Smooth muscle cell (in vitro differentiated cells): ENCODE results near the gene FMN2. TPM values are rescaled to one million over a fixed set of nuclear protein-coding genes. Genes with fewer than 3 reads are reported as not detected.

Experiments used
- DNase-seq: peaks from one replicate; lab custom pipeline; 2025; ENCODE audit not compliant: unreplicated experiment; lab: John Stamatoyannopoulos, UW
- H2AFZ ChIP-seq: fragments of 200-600 bp; sonication (generic); 2 replicates; pipeline ENCODE4 v1.6.0; 2016; ENCODE audit warnings: antibody characterized with exemption, low read depth, mild to moderate bottlenecking
- H3F3A ChIP-seq: fragments of 200-600 bp; sonication (generic); 2 replicates; pipeline ENCODE4 v1.6.0; 2017; ENCODE audit warnings: antibody characterized with exemption, low read depth
- H3K27ac ChIP-seq: fragments of 200-600 bp; sonication (generic); 2 replicates; pipeline ENCODE4 v1.5.1; 2016; ENCODE audit warnings: low read depth, mild to moderate bottlenecking
- H3K27me3 ChIP-seq: fragments of 200-600 bp; sonication (generic); 2 replicates; pipeline ENCODE4 v1.6.1; 2016; ENCODE audit warnings: low read depth, mild to moderate bottlenecking
- H3K36me3 ChIP-seq: fragments of 200-600 bp; sonication (generic); 2 replicates; pipeline ENCODE4 v1.5.1; 2016; ENCODE audit warnings: low read depth
- H3K4me1 ChIP-seq: fragments of 200-600 bp; sonication (generic); 2 replicates; pipeline ENCODE4 v1.5.1; 2016; ENCODE audit warnings: low read depth
- H3K4me2 ChIP-seq: fragments of 200-600 bp; sonication (generic); 2 replicates; pipeline ENCODE4 v1.6.0; 2016; ENCODE audit warnings: mild to moderate bottlenecking
- H3K4me3 ChIP-seq: fragments of 200-600 bp; sonication (generic); 2 replicates; pipeline ENCODE4 v1.5.1; 2016; ENCODE audit warnings: mild to moderate bottlenecking
- H3K79me2 ChIP-seq: fragments of 200-600 bp; sonication (generic); 2 replicates; pipeline ENCODE4 v1.6.0; 2016; ENCODE audit warnings: low read depth, mild to moderate bottlenecking
- H3K9ac ChIP-seq: fragments of 200-600 bp; sonication (generic); 2 replicates; pipeline ENCODE4 v1.6.0; 2016; ENCODE audit warnings: low read depth
- H3K9me3 ChIP-seq: fragments of 200-600 bp; sonication (generic); replicated peaks from 2 replicates; pipeline ENCODE4 v1.5.1; 2016; ENCODE audit warnings: low read depth
- H4K20me1 ChIP-seq: fragments of 200-600 bp; sonication (generic); 2 replicates; pipeline ENCODE4 v1.6.0; 2016; ENCODE audit warnings: low read depth
- WGBS: methylation state at CpG from one replicate; pipeline ENCODE4 v1.1.7; 2016; ENCODE audit warnings: low lambda C conversion rate; 5-methylcytosine and 5-hydroxymethylcytosine counted together
- polyA plus RNA-seq: library from polyadenylated mRNA; unstranded; fragments of >200 nt; fragmentation: Nextera tagmentation; extraction: Ambion mirVana; gene quantifications from 2 replicates; pipeline ENCODE4 v1.2.1, GENCODE V29; 2016
- total RNA-seq: library from RNA; depleted of rRNA; stranded (reverse); fragments of >200 nt; gene quantifications from 2 replicates; pipeline ENCODE4 v1.2.3, GENCODE V29; 2014
- TF ChIP-seq, protein P1 (sequence below): fragments of 200-600 bp; sonication (generic); IDR thresholded peaks from 2 replicates; pipeline ENCODE4 v1.5.1; 2017; ENCODE audit warnings: borderline replicate concordance, mild to moderate bottlenecking, antibody characterized with exemption; ENCODE audit not compliant: insufficient read depth, poor library complexity, severe bottlenecking

FMN2 gene
- total RNA-seq (0.85 and 6.2 TPM in 2 replicates), polyA plus RNA-seq (0.15 and 1.9 TPM in 2 replicates)

DNA sequence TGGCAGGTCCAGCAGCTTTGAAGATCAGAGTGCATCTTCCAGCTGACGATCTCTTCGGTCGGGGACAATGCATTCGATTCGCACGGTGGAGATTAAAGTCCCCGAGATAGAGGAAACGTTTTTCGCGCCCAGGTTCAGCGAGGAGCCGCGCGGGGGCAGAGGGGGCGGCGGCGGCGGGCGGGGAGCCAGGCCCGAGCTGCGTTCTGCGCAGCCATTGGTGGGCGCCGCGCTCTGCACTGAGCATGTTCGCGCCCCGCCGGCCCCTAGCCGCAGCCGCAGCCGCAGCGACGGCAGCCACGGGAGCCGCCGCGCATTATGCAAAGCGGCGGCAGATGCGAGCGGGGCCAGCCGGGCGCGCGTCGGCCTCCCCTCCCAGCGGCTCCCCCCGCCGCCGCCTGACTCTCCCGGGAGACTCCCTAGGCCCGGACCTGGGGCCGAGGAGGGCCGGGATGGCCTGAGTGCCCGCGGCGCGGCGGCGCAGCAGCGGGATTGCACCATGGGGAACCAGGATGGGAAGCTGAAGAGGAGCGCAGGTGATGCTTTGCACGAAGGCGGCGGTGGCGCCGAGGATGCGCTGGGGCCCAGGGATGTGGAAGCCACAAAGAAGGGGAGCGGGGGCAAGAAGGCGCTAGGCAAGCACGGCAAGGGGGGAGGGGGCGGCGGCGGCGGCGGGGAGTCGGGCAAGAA, at the start of gene FMN2:
FMN2 (plus strand) TSS at position 270 of the 687 bp plus-strand sequence; CDS start at position 497, 227 bp downstream.
- TF ChIP-seq, protein P1, sequence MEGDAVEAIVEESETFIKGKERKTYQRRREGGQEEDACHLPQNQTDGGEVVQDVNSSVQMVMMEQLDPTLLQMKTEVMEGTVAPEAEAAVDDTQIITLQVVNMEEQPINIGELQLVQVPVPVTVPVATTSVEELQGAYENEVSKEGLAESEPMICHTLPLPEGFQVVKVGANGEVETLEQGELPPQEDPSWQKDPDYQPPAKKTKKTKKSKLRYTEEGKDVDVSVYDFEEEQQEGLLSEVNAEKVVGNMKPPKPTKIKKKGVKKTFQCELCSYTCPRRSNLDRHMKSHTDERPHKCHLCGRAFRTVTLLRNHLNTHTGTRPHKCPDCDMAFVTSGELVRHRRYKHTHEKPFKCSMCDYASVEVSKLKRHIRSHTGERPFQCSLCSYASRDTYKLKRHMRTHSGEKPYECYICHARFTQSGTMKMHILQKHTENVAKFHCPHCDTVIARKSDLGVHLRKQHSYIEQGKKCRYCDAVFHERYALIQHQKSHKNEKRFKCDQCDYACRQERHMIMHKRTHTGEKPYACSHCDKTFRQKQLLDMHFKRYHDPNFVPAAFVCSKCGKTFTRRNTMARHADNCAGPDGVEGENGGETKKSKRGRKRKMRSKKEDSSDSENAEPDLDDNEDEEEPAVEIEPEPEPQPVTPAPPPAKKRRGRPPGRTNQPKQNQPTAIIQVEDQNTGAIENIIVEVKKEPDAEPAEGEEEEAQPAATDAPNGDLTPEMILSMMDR = no peak
- Histone ChIP-seq H4K20me1 (no peaks in the 10 kb centered on the region), H3F3A (no peaks in the 10 kb centered on the region), H3K36me3 (no peaks in the 10 kb centered on the region), H3K79me2 (no peaks in the 10 kb centered on the region), H3K4me2 (peak within 1 kb of the TSS; percentile 98), H3K9me3 (no peaks in the 10 kb centered on the region), H3K27ac (no peak within 1 kb of the TSS), H3K9ac (no peak within 1 kb of the TSS), H2AFZ (peak within 1 kb of the TSS; percentile 79), H3K4me3 (peak within 1 kb of the TSS; percentile 66), H3K4me1 (peaks cover 7% of the 10 kb centered on the region), H3K27me3 (peaks cover 95% of the 10 kb centered on the region)
- DNase-seq = no peak
- 1% methylated on average over 58 of the region's 78 CpGs for WGBS

DNA sequence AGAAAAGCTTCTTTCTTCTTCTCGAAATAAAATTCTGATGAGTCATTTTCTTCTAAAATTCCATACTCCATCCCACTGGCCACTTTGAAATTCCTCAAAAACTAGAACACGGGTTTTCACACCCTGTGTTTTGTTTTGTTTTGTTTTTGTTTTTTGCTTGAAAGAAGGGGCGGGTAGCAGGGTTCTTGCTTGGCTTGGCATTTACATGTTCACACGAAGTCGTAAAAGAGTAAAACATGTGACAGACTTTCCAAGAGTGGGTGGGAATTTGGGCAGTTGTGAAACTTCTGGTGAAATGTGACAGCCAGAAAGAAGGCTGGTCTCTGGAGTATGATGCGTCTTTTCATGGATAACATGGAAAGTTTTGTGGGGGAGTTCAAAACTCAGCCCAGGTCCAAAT, 47.1 kb upstream of the FMN2 start:
- TF ChIP-seq, protein P1 = no peak
- no peak overlapping the region for H3K9ac ChIP-seq
- H4K20me1 ChIP-seq = no peaks in the 10 kb centered on the region
- no peak overlapping the region for H3K4me3 ChIP-seq
- H3K27ac ChIP-seq = no peak overlapping the region
- peak overlapping the region; percentile 42 for H3K4me2 ChIP-seq
- H3K9me3 ChIP-seq = no peaks in the 10 kb centered on the region
- no peak for DNase-seq
- no peaks in the 10 kb centered on the region for H3K27me3 ChIP-seq
- WGBS = 34% methylated on average over 6 of the region's 6 CpGs
- no peaks in the 10 kb centered on the region for H3K4me1 ChIP-seq
- H3K79me2 ChIP-seq = no peaks in the 10 kb centered on the region
- H3F3A ChIP-seq = no peaks in the 10 kb centered on the region
- no peaks in the 10 kb centered on the region for H3K36me3 ChIP-seq
- H2AFZ ChIP-seq = no peak overlapping the region

DNA sequence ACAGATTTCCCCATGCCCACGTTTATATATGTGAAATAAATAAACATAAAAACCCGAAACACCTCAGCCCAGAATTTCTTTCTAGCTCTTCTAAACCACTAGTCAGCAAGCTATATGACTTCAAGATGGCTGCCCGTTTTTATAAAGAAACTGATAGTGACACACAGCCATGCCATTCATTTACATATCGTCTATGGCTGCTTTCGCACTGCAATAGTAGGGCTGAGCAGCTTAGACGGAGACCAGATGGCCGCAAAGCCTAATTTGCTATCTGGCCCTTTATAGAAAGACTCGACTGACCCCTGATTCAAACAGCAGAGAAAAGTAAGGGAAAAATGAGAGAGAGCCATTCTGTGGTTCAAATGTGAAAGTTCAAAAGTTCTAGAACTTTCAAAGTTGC, 45.7 kb upstream of the FMN2 start:
- TF ChIP-seq, protein P1 = no peak
- Histone ChIP-seq H3K36me3 (no peaks in the 10 kb centered on the region), H3K27me3 (no peaks in the 10 kb centered on the region), H3K9me3 (no peaks in the 10 kb centered on the region), H2AFZ (no peak overlapping the region), H3F3A (no peaks in the 10 kb centered on the region), H3K27ac (no peak overlapping the region), H4K20me1 (no peaks in the 10 kb centered on the region), H3K4me1 (no peaks in the 10 kb centered on the region), H3K4me3 (no peak overlapping the region), H3K4me2 (no peak overlapping the region), H3K9ac (no peak overlapping the region), H3K79me2 (no peaks in the 10 kb centered on the region)
- DNase-seq = no peak
- WGBS = 91% methylated on average over 8 of the region's 8 CpGs
